NCI-H748 (cell line): ENCODE measurements around the gene ZFP36L1.
"Not testable (repeated sequence)": the region's sequence is repeated elsewhere in the genome, so short reads cannot be mapped to it uniquely, and the experiment has no call there.

Experiments
- DNase-seq: peaks from one replicate; lab custom pipeline; 2025; ENCODE audit not compliant: unreplicated experiment; lab: John Stamatoyannopoulos, UW

Gene ZFP36L1

DNA sequence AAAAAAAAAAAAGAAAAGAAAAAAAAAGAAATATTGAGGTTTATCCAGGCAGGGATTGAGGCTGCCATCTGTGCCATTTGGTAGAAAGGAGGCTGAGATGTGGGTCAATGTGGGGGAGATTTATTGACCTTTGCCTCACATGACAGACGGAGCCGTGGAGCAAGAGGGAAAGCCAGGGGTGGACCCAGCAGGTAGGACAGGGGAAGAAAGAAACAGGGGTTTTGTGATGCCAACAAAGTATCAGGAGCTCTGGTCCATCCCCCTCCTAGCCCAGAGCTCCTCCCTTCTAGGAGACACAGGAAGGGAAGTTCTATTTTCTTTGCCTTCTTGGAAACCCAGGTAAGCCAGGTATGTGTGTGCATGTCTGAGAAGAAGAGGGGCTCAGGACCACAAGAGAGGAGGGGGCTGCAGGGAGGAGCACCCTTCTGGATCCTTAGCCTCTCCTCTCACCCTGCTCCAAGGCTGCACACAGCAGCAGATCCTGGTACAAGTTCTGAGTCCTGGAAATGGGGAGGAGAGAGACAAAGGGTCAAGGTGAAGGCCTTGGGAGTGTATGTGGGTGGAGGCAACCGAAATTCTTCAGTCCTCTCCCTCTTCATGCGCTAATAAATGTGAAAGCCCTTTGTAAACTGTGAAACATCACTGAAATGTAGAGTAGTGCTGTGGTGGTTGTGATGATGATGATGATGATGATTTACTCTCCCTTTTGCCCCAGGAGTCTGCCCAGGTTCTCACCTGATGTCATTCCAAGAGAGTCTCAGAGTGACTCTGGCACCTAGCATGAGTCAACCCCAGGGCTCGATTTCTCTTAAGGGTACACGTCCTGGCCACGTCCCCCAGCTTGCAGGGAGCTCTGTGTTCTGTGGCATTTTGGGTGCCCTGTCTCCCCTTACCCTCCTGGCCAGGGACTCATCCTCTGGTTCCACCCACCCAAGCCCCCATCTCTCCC lies 26.3 kb downstream of the ZFP36L1 start:
- DNase-seq: no peak

DNA sequence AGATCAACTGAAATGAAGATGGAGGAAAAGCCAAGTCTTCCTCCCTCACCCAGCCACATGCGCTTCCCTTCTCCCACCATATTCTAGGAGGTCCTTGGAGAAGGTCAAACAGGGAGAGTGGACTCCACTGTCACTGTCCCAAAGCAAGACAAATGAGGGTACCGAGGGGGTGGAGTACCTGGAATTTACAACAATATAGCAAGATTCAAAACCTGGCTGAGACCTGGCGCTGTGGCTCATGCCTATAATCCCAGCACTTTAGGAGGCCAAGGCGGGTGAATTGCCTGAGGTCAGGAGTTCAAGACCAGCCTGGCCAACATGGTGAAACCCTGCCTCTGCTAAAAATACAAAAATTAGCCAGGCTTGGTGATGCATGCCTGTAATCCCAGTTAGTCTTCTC lies 29.0 kb downstream of the ZFP36L1 start:
- DNase-seq: not testable (repeated sequence)

- no peak for DNase-seq
Measured at GRCh38 chr14:68762953-68763764, 29.7 kb downstream of the ZFP36L1 start.

DNA sequence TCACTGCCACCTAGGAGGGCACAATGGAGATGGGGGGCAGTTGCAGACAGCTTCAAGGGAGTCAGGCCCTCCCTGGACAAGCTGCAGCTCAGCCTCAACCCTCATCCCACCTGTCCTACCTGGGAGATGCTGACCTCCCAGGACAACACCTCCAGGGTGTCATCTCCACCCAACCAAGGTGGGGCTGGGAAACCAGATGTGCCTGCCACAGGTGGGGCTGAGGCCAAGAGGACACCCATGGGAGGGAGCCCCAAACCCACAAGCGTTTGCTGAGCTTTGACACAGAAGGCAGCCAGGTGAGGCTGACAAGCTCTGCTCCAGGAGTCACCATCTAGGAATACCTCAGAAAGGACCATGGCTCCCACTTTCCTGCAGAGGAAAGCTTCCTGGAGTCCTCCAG lies 31.5 kb downstream of the ZFP36L1 start:
- no peak for DNase-seq

DNA sequence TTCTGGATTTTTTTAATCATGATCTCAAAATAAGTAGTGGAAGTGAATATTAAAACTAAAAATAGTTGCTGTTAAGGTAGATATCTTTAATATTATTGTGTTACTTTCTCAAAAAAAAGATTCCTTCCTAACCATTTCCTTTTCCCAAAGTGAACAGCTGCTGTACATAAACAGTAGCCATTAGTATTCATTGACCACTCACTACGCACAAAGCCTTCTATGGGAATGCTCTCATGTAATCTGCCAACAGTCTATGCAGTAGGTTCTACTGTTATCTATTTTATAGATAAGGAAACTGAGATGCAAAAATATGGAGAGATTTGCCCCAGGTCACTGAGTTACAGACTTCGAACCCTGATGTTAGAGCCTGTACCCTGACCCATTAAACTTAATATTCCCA lies 32.1 kb downstream of the ZFP36L1 start:
- DNase-seq: no peak

DNA sequence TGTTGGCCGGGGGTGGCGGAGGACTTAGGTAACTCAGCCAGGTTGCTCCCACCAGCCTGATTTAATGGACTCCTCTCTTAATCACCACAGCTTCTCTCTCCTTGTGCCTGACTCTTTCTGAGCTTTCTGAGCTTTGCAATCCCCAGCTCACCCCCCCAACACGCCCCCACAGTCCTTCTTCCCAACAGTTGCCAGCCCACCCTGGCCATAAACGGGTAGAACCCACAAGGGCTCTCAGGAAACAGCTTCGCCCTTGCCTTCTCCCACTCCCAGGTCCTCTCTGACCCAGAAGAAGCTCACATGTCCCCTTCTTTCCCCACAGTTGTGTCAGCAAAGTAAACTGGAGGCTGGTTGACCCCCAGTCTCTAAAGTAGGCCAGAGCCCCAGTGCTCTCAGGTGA lies 32.9 kb downstream of the ZFP36L1 start:
- DNase-seq: no peak

DNA sequence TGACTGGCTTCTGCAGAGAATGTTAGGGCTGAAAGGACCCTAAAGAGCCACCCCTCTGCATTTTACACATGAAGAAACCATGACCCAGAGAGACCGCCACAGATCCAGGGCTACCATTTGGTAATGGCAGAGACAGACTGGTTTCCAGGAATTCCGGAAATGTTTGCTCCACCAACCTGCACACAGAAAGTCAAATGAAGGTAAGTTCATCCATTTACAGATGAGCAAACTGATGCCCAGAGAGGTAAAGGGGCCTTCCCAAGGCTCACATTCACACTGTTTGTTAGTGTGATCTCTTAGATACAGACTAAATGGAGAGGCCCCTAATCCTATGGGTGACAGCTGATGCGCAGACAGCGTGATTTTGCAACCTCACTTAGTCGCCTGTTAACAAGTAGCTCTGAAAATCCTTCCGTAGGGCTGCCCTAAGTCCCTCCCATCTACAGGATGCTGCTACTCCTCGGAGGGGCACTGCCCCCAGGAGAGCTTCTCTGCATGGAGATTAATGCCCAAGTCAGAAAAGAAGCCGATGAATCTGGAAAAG lies 33.8 kb downstream of the ZFP36L1 start:
- DNase-seq: no peak

DNA sequence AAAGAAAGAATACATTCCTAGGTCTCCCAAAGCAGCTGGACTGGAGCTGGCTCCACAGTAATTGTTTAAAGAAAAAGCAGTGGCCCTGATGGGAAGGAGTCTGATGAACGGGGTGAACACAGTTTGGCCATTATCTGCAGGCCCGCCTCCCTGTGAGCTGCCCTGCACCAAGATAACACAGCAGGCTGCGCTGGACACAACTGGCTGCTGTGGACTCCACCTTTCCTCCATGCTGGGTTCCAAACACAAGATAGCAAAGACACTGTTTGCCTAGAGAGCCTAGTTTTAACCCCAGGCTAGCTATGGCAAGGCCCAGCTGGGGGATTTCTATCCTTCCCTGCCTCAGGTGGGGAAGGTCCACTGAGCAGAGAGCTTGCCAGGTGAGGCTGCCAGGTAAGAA lies 34.6 kb downstream of the ZFP36L1 start:
- DNase-seq: no peak

DNA sequence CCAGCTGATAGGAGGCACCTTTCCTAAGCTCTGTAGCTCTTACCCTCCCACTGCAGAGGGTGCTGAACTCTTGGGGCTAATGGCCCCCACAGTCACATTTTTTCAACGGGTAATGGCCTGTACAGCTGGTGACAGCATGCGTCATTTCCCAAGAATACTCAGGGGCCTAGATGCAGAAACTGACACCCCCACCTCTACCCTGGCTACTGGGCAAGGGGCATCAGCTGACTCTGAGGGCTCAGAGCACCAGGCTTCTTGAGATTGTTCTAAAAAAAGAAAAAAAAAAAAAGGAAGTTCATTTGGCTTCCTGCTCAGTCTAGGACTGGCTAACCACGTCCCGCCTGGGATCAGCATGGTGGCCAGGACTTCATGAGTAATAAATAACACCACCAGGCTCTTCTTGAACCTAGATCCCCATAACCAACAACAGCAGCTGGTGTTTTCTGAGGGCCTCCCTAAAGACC lies 35.2 kb downstream of the ZFP36L1 start:
- DNase-seq: no peak

- DNase-seq: no peak
Measured at GRCh38 chr14:68756734-68757133, 36.1 kb downstream of the ZFP36L1 start.

DNA sequence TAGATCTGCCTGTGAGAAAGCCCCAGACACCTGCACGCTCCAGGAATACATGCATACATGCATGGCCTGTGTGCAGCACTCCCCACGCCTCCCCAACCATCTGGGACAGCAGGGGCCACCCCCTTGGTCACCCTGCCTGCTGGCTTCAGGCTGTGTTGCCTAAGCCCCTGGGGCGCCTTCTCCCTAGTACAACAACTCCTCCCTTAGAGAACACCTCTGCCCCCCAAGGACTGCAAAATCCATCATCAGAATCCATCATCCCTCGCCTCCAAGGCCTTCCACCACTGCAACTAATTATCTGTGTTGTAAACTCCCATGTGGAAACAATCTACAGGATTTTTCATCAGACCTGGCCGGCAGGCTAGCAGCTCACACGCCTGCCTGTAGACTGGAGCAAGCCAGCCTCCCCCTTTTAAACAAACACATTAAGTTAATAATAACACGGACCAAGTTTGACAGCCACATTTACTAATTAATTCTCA lies 36.8 kb downstream of the ZFP36L1 start:
- DNase-seq: no peak

- no peak for DNase-seq
Measured at GRCh38 chr14:68755016-68755353, 37.9 kb downstream of the ZFP36L1 start.

- DNase-seq: no peak
Measured at GRCh38 chr14:68753690-68754089, 39.2 kb downstream of the ZFP36L1 start.

DNA sequence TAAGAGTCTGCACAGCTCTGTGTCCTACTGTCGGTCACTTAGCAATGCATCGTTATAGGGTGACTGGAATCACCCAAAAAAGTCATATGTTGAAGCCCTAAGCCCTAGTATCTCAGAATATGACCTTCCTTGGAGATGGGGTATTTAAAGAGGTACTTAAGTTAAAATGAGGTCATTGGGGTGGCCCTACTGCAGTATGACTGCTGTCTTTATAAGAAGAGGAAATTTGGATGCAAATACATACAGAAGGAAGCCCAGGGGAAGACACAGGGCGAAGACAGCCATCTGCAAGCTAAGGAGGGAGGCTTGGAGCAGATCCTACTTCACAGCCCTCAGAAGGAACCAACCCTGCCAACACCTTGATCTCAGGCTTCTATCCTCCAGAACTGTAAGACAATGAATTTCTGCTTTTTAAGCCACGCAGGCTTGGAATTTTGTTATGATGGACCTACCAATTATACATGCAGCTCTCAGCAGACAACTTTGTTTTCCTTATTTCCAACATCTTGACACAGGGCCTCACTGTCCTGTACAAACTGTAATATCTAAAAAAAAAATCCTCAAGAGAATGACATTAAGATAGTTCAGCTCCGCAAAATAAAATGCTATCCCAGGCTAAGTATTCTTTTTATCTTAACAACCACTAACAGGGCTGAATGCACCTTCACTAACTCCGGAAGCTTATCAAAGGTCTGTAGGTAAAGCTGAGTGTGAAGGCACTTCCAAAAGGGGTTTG lies 40.4 kb downstream of the ZFP36L1 start:
- DNase-seq: no peak

- no peak for DNase-seq
Measured at GRCh38 chr14:68749487-68750475, 43.1 kb downstream of the ZFP36L1 start.

GRCh38 chr14:68748691-68749090 lies 44.2 kb downstream of the ZFP36L1 start:
- DNase-seq: no peak

DNA sequence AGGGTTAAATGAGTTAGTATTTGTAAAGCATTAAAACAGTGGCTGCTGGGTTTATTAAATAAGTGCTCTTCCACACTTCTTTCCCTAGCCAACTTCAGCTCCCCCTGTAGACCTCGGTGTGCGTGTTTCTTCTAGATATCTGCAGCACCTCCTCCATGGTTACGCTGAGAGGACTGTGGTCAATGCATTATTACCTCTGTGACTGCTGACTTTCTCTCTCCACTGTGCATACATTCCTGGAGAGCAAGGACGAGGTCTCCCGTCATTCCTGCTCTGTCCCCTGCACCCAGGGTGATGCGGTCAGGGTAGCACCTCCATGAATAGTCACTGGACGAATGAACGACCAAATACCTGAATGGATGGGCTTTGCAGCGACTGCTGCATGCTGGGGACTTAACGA lies 44.6 kb downstream of the ZFP36L1 start:
- no peak for DNase-seq

- DNase-seq: no peak
Measured at GRCh38 chr14:68747393-68747792, 45.5 kb downstream of the ZFP36L1 start.

- no peak for DNase-seq
Measured at GRCh38 chr14:68744613-68745012, 48.3 kb downstream of the ZFP36L1 start.
